Ureter (tissue), 1 donor: ENCODE measurements around the gene TRAK1. TPM values are rescaled to one million over a fixed set of nuclear protein-coding genes. Genes with fewer than 3 reads are reported as not detected.

Experiments used
- DNase-seq: peaks from one replicate; pipeline ENCODE4 v3.0.0-alpha.2; 2020; ENCODE audit warnings: low spot score
- total RNA-seq: library from RNA; stranded (reverse); gene quantifications from one replicate; pipeline ENCODE4 v1.2.4, GENCODE V29; 2023
- donor health status: DM: yes; HTN: yes; CAD: no.

The TRAK1 gene
- total RNA-seq, 1 donor from 2014 or later, result 142 TPM

DNA sequence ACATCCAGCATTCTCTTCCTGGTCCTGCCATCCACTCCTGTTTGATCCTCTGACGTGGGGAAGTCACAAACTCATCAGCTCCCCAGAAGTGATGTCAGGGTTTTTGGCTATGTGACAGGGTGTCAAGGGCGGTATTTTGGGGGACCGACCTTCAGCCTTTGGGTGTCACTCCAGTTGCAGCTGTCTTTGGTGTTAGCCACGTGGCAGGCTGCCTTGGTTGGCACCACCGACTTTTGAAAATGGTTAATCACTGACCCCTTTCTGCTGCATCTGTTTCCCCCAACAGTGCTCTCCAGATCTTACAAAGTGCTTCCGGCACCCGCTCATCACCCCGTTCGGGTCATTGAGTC, 86.6 kb downstream of the TRAK1 start:
- DNase-seq, result no peak

DNA sequence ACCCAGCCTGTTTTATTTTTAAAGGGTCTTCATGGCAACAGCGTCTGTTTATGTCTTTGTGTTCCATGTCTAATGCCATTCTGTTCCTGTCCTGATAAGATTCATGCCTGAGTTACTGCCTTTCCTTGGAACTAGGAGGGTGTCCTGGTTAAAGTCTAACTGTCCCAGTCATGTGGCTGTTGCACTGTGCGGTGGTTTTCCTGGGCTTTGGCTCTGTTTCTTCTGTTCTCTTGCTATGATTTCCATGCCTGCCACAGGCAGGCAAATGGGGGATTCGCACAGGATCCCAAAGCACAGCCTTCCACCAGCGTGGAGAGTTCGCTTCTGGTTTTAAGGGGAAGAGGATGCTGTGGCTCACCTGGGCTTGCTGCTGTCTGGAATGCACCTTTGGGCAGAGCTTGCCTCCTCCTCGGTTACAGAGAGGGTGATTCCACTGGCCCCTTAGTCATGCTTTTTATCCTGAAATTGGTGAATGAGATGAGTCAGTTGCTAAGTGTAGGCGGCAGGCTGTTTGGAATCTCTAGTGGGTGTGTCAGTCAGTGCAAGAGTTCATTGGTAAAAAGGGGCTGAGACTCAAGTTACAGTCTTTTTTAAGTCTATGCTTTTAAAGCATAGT, 88.1 kb downstream of the TRAK1 start:
- no peak for DNase-seq

DNA sequence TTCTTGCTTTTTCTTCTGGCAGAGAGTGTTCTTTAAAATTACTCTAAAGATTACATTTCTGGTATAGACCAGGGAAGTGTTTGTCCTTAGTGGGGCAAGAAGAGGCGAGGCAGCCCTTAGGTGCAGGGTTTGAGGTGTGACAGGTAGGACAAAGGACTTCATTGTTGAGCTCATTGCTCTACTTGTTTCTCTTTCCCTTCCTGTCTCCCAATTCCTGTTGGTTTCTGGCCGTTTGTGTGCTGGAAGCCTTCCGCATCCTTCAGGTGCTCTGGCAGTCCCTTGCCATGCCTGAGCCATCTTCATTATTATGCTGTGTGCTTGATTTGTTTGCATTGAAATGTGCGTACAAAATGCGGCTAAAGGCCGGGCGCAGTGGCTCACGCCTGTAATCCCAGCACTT, 89.7 kb downstream of the TRAK1 start:
- no peak for DNase-seq

DNA sequence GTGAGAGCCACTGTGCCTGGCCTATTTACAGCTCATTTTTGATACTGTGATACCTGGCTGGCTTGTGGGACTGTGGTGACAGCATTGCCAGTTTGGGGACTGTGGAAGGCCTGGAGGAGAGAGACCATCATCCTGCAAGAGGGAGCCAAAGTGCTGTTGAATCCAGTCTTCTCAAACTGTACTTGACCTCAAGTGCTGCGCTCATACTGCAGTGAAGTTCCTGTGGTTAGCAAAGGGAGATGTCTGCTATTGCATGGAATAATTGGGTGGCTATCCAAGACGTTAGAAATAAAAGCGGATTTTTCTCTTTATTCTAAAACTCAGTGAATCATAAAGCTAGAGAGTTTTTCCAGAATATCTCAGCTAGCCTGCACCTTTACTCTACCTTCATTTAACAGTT, 91.4 kb downstream of the TRAK1 start:
- no peak for DNase-seq

DNA sequence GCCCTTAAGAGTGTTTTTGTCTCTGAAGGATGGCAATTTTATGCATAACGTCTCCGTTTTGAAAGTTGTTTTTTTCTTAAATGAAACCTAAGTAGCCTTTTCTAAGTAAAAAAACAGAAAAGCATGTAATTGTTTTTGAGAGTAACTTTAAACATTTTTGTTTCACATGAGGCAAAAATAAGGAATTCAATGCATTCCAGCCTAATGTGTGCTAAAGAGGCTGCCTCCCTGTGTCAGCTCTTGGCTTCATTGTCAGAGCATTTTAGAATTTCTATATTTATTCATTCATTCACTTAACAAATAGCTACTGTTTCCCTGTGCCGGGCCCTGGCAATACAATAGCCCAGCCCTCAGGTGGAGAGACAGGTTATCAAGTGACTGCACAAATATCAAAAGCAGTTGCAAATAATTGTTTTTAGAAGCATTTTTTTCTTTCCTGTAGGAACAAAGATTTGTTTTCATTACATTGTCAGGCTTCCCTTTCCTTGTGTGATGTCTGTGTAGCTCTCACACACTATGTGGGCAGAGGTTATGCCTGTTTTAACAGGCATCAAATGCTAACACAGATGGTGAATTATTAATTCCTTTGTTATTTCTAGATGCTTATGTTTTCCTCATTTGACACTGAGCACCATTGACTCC, 93.0 kb downstream of the TRAK1 start:
- no peak for DNase-seq

DNA sequence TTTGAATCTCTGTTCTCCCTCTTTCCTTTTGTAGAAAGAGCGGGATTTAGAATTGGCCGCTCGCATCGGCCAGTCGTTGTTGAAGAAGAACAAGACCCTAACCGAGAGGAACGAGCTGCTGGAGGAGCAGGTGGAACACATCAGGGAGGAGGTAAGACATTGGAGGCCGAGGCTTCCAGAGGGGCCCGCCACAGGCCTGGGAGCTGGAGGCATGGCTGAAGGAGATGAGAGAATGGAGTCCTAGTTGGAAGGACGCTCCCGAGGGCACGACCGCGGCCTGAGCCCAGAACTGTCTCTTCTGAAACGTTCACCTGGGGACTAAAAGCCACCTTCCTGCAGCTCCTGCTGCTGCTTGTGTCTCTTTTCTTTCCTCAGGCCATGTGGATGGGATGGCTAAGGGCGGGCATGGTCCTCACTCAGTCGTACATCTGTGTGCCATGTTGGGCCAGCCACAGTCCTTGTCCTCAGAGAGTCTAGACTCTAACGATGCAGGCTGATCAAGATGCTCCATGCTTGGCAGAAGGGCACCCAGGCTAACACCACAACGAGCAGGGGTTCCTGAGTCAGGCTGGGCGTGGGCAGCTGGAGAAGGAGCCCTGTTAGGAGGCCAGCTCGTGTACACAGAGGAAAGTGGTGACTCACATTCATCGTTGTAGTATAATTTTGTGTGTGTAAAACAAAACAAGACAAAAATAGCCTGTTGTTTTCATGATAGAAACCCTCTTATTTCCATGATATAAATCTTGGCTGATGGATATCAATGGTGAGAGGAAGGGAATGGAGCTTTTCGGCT, 93.7 kb downstream of the TRAK1 start:
- DNase-seq, result no peak

DNA sequence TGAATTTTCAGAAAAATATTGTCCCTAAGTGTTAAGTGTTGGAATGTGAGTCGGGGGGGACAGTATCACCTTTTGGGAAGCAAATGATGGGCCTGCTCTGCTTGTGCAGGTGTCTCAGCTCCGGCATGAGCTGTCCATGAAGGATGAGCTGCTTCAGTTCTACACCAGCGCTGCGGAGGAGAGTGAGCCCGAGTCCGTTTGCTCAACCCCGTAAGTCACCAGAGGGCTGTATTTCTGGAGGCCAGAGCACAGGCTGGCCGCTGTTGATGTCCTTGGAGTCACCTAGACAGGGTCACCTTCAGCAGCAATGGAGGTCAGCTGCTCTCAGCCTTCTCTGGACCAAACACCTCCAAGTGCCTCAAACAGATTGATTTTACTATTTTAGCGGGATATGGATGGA, 96.8 kb downstream of the TRAK1 start:
- DNase-seq, result no peak

DNA sequence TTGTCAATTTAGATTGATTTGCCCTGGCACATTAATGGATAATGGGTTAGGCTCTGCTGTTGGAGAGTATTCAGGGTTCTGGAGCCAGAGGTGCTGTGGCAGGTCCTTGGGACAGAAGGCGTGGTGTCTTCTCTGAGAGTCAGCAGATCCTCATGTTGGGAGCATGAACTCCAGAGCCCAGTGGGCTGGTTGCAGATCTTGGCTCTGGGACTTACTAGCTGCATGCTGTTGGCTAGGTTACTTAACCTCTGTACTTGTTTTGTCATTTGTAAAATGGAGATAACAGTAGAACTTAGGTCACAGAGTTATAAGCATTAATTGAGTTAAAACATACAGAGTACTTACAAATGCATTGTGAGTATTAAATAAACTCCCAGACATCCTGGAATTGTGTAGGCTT, 97.2 kb downstream of the TRAK1 start:
- no peak for DNase-seq

DNA sequence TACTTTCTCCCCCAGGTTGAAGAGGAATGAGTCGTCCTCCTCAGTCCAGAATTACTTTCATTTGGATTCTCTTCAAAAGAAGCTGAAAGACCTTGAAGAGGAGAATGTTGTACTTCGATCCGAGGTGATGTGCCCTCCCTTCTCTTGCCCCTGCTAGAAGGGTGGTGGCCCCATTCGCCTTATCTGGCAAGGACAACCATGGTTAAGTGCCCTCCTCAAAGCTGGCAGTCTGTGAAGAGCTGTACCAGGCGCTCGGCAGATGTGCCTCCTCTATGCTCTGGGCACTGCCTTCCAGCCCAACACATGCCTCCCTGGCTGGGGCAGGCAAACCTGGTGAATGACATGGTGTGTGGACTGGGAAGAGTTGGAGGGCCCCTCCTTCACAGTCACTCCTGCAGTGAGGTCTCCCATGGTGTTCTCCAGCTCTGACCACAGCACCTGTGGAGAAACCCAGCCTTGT, 97.9 kb downstream of the TRAK1 start:
- DNase-seq, result no peak

DNA sequence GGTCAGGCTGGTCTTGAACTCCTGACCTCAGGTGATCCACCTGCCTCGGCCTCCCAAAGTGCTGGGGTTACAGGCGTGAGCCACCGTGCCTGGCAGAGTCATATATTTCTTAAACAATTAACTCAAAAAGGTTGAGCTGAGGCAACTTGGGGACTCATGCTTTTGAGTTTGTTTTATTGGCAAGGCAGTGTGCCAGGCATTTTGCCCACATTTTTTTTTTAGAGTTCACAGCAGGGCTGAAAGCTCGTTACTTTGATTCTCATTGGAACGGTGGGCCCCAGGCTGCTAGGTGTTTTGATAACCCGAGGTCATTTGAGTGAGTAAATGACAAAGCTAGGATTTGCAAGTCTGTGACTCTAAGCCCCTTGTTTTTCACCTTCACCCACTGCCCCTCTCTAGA, 98.6 kb downstream of the TRAK1 start:
- DNase-seq, result no peak

DNA sequence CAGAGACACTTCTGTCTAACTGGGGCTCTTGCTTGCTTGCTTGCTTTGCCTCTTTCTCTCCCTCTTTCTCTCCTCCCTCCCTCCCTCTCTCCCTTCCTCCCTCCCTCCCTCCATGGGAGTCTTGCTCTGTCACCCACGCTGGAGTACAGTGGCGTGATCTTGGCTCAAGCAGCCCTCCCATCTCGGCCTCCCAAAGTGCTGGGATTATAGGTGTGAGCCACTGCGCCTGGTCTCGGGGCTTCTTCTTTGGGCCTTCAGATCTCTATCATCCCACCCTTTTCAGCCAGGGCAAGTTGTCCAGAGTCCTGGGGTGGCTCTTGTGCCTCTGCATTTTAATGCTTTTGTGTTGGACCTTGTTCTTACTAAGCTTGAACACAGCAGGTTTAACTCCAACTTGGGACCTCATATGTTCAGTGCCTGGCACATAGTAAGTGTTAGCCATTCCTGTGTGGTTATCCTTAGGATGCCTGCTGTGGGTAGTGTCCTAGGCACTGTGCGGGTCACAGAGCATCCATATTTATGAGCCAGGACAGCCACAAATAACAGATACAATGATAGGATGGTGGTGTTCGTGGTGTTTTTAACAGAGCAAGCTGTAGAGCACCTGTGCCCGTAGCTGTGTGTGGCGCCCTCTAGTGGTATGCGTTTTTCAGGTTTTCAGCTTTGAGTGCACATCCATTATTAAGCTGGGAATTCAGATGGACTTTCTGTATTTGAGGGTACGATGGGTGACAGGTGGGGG, 99.7 kb downstream of the TRAK1 start:
- peak; percentile 80 for DNase-seq

DNA sequence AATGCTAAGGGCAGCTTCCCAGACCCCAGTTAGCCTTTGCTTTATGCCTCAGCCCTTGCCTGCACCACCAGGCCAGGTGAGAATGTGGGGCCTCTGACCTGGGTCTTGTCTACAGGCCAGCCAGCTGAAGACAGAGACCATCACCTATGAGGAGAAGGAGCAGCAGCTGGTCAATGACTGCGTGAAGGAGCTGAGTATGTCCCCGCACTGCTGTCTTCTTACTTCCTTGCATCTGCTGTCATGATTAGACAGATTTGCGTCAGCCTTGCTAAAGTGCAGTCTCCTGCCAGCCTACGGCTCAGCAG, 100.2 kb downstream of the TRAK1 start:
- no peak for DNase-seq

DNA sequence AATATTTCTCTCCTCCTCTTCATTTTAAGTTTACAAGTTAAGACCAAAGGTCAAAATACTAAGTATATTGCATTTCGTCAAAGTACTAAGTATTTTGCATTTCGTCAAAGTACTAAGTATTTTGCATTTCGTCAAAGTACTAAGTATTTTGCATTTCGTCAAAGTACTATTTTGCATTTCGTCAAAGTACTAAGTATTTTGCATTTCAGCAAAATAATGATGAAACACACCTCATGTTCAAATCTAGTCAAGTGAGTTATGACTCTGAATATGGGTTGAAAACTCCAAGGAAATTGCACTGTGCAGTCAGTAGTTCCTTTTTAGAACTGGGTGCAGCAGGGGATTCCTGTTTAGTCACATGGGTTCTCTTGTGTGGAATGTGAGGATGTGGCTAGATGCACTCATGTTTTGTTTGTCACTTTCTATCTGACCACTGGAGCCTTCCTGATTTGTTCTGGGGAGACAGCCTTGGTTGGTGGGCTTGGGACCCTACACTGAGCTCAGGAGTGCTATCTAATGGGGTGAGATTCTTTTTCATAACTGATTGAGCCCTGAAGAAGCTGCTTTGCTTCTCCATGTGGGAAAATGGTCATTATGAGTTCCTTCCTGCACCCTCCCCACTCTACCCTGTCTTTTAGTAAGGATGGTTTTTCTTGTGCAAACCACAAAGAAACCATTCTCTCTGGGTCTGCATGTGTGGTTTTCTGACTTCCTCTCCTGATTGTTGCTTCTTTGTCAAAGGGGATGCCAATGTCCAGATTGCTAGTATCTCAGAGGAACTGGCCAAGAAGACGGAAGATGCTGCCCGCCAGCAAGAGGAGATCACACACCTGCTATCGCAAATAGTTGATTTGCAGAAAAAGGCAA, 101.4 kb downstream of the TRAK1 start:
- no peak for DNase-seq

DNA sequence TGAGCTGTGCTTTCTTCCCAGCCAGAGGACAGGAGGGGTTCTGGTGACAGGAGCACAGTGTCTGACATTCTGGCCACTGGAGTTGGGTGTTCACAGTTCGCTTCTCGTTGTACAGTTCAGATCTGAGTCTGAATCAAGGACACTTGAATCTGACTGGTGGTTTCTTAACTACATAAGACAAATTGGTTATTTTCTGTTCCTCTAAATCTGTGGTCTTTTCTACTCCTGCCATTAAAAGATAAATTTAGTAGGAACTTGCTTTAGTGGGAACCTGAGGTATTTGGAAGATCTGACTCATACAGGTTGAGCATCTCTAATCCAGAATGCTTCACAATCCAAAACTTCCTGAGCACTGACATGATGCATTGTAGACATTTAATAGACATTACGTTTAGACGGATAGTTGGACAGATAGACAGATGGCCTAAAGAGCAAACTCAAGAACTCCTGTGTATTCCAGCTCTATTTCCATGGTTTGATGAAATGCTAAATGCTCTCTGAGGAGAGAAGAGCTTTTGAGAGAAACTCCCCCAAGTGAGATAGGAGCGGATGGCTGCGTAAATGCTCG, 103.9 kb downstream of the TRAK1 start:
- DNase-seq, result no peak

DNA sequence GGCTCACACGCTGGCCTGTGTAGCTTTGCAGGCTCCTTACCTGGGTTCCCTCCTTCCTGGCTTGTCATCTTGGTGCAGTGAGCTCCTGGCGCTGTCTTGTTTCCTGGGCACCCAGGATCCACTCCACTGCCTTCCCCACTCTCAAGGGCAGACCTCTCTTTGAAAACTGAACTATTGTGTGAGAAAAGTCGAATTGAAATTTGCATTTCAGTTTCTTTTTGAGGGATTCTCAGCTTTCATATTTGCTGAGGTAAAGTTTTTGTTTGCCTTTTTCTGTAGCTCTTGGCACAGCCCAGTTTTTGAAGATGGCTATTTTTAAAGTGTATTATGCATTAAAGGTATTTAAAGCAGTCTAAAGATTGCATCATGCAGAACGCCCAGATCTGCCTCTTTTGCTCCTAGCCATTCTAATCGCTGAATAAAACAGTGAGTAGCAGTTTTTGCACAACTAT, 104.7 kb downstream of the TRAK1 start:
- DNase-seq, result no peak

DNA sequence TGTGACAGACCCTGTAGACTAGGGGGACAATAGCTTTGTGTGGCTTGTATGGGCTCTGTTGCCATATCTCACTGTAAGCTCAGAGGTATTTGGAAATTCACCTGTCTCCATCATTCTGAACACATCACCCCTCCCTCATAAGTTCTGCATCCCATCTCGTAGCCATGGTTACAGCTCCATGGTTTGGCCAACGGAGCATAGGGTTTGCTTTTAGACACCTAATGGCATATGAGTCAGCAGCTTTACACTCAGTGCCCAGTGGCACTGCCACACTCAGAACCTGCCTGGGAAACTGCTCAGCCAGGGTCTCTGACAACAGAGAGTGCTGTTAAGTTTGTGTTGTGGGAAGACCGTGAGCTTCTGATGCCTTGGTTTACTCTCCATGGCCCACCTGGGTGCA, 107.6 kb downstream of the TRAK1 start:
- no peak for DNase-seq

DNA sequence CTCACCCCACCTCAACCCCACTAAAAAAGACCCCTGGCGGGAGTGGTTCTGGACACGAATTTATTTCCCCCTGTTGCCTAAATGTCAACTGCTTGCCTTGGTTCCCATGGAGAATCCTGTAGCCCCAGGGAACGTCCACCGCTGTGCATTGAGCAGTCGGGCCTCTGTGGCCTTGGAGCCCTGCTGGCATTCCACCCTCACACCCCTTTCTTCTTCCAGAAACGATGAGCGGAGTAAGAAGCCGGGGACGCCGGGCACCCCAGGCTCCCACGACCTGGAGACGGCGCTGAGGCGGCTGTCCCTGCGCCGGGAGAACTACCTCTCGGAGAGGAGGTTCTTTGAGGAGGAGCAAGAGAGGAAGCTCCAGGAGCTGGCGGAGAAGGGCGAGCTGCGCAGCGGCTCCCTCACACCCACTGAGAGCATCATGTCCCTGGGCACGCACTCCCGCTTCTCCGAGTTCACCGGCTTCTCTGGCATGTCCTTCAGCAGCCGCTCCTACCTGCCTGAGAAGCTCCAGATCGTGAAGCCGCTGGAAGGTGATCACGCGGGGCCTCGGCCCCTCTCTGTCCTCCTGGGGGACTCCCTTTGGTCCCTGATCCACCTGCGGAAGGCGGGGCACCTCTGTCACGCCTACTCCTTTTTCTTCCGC, 111.2 kb downstream of the TRAK1 start:
- no peak for DNase-seq

DNA sequence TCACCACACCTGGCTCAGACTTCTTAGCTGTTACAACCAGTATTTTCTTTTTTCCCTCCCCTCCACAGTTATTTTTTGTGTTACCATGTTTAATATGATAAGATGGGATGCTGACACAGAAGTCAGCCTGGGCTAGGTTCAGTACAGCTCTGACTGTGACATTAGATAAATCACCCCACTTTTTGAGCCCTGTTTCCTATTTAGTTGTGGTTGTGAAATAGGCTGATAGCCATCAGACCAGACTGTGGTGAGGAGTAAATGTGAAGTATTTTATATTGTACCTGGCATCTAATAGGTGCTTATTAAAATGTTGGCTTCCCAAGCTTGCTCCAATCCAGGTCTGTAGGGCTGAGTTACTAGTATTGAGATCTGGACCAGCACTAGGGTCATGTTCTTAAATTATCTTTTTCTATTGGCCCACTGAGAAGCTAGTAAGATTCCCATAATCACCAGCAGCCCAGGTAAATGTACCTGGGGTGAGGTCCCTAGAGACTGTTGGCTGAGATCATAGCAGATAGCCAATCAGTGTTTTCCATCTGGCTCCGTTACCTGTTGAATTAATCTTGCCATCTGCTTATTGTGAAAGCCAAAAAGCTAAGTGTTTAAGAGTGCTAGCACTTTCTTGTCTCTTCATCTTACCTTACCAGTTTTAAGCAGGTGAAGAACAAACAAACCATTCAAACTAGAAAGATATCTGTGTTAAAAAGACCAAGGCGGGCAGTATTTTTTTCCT, 113.9 kb downstream of the TRAK1 start:
- DNase-seq, result no peak

DNA sequence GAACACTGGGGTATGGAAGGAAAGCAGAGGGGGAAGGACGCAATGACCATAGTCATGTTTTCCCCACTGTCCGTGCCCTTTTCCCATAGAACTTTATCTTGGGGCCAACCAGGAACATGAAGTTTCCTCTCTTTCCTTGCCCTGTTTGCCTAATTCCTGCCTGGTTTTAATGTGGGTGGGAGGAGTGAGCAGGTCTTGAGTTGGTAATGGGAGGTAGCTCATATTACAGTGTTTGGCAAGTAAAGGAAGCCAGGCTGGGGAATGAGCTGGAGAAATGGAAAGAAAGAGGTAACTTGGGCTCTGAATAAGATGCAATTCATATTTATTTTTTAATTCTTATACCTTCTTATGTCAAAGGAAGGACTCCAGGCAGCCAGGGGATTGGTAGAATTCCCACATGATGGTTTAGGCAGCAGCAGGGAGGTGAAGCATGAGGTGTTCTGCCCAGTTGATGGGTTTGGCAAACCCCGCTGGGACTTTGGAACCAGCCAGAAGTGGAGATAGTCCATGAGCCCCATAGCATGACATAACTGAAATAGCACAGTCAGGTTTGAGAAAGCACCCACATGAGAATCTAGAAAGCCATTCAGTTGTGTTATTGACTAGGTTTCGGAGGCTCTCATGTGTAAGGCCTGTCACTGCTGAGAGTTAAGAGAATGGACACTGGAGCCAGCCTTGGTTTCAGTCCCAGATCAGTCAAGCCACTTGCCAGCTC, 114.8 kb downstream of the TRAK1 start:
- no peak for DNase-seq
